Heart right ventricle (tissue), 16 donors: ENCODE measurements around the gene CD55. TPM values are rescaled to one million over a fixed set of nuclear protein-coding genes. Genes with fewer than 3 reads are reported as not detected.

Source experiments
- ATAC-seq, 8 donors: fragments of 200-7000 bp; cut with Tn5 transposase; one replicate each; pipeline ENCODE4 v1.9.1; 2020; ENCODE audit warnings: mild to moderate bottlenecking in 8 of 8, moderate library complexity in 8 of 8, moderate number of reproducible peaks in 1 of 8
- DNase-seq, 2 donors: peaks; one replicate each; pipeline ENCODE4 v3.0.0-alpha.2; 2020
- H3K27ac ChIP-seq, 10 donors: fragments of 200-600 bp; sonication (generic) in 2 of 10; one replicate each; pipeline versions ENCODE4 v1.5.0 to v1.8.0; 2020 to 2022; ENCODE audit warnings: mild to moderate bottlenecking in 3 of 10
- H3K27me3 ChIP-seq, 7 donors: fragments of 200-600 bp; one replicate each; pipeline ENCODE4 v1.8.0; 2021 to 2022; ENCODE audit warnings: mild to moderate bottlenecking in 2 of 7
- H3K36me3 ChIP-seq, 9 donors: fragments of 200-600 bp; sonication (generic) in 1 of 9; one replicate each; pipeline versions ENCODE4 v1.5.0 to v1.8.0; 2020 to 2022; ENCODE audit warnings: mild to moderate bottlenecking in 2 of 9
- H3K4me1 ChIP-seq, 9 donors: fragments of 200-600 bp; sonication (generic) in 1 of 9; one replicate each; pipeline versions ENCODE4 v1.5.0 to v1.8.0; 2020 to 2022; ENCODE audit warnings: mild to moderate bottlenecking in 4 of 9
- H3K4me3 ChIP-seq, 10 donors: fragments of 200-600 bp; sonication (generic) in 2 of 10; one replicate each; pipeline versions ENCODE4 v1.5.0 to v1.8.0; 2020 to 2022; ENCODE audit warnings: mild to moderate bottlenecking in 7 of 10, moderate library complexity in 2 of 10
- H3K9me3 ChIP-seq, 11 donors: fragments of 200-600 bp in 10 of 11; sonication (generic) in 2 of 11; one replicate each; pipeline versions ENCODE4 v1.5.0 to v1.8.0; 2013 to 2022; ENCODE audit warnings: mild to moderate bottlenecking in 2 of 11, control low read depth in 1 of 11, moderate library complexity in 1 of 11
- WGBS, 2 donors: extraction: QIAGEN DNeasy Blood & Tissue Kit; methylation state at CpG; one replicate each; pipeline ENCODE4 v1.1.7; 2013; ENCODE audit warnings: inconsistent platforms in 1 of 2; 5-methylcytosine and 5-hydroxymethylcytosine counted together
- intact Hi-C, 10 donors: fragments of 100-400 bp; cut with DNase I; formaldehyde crosslinking; loops; one replicate each; pipeline versions ENCODE4 v1.11.1 to v1.14.2; 2022
- polyA plus RNA-seq, 2 donors: library from polyadenylated mRNA; stranded (reverse); fragments of 200-250 nt; gene quantifications; one replicate each; pipeline ENCODE4 v1.2.3, GENCODE V29; 2013
- total RNA-seq, 10 donors: library from RNA; stranded (reverse); fragmentation: NEBNext Ultra II Directional in 3 of 10; extraction: Animal tissue kit (Norgen Biotek cat#: 25700) in 3 of 10; gene quantifications; one replicate each; pipeline versions ENCODE4 v1.2.1 to v1.2.4, GENCODE V29; 2021 to 2023
- TF ChIP-seq, protein P1 (sequence below), 9 donors: fragments of 200-600 bp; sonication (generic) in 2 of 9; IDR thresholded peaks; one replicate each; pipeline versions ENCODE4 v1.5.0 to v1.8.0; 2021 to 2022; ENCODE audit warnings: antibody characterized with exemption in 9 of 9, mild to moderate bottlenecking in 5 of 9, moderate library complexity in 1 of 9
- donor health status: Arrhythmogenic right ventricular cardiomyopathy.
- donor health status: ischemic (EF 13 %, LVEDD 7.1; RV severe dilation, severe dysfunction).
- donor health status: healthy with polysubstance abuse.
- donor health status: DM: no; HTN: yes; CAD: no.
- donor health status: DM: no; HTN: no; CAD: no.
- donor health status: ischemic (EF 25% LVEDD 6.9; RV normal size, moderate dysfunction).
- donor health status: ischemic (EF 25% LVEDD 5.7; RV mildly dilated, moderate dysfunction).
- donor health status: healthy.
- donor health status: DM: yes; HTN: yes; CAD: no.
- donor health status: Ischemic cardiomyopathy.
- donor health status: ischemic (EF 35%, LVEDD 5.7; RV mildly dilated, moderate dysfunction).
- donor health status: nonischemic (EF 11% LVEDD 7.7; RV severe dilation, severe dysfunction).
- donor health status: DM: yes; HTN: yes; CAD: no.
- donor health status: PGD.
- donor health status: ischemic (EF 29% LVEDD 5.4; RV normal size, mild dysfunction).
- donor health status: nonischemic (EF 23%, LVEDD 6.1; RV moderate dilation, normal function).

CD55 gene
- total and polyA plus RNA-seq, 12 donors: 25.3 to 132 (median 81.4) TPM

DNA sequence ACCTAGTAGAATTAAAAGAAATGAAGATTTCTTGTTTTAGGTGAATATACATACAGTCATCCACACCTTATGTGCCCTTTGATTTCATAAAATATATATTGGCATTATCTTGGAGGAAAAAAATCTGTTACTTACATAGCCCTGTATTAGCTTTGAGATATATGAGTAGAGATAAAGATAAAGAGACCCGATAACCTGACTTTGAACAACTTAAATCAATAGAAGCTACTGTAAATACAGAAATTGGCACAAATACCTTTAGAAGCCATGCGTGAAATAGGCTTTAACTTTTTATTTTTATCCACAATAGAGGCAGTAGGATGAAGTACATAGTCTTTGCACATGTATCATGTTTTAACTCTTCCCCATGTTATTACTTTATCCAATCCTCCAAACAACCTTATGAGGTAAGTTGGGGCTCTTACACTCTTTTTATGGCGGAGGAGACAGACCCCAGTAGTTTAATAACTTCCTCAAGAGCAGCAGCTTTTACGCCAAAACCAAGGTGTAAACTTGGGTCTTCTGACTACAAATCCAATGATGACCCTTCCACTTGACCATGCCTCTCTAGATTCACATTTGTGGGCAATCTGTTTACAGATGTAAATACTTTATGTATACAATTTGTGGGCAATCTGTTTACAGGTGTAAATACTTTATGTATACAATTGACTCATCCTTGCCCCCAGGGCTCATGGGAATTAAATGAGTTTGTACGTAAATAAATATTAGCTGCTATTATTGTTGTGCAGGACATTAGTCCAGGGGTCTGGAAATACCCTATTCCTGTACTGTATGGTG is 2.1 kb downstream of the CD55 start:
- peak overlapping the region in 6 of 10 donors; percentile 70 to 93 (median 85) for H3K4me3 ChIP-seq
- intact Hi-C loops: loop anchor here in 3 of 10 donors (5.0 to 10.0 kb wide), 3 partner anchors 139 to 241 kb away; partner anchors contain the start of gene C4BPB (in 2 of the 3)
- peak overlapping the region in 1 of 10 donors; percentile 3 for H3K27ac ChIP-seq
- H3K4me1 ChIP-seq: peaks cover 0 to 58% (median 21%) of the 10 kb centered on the region in 9 donors
- DNase-seq (no peak), ATAC-seq (no peak)
- H3K36me3 ChIP-seq: peaks cover 0 to 57% (median 39%) of the 10 kb centered on the region in 9 donors
- WGBS, 2 donors: 89 to 92% methylated on average over 5 of the region's 5 CpGs
- H3K27me3 ChIP-seq: no peaks in the 10 kb centered on the region
- TF ChIP-seq, protein P1, sequence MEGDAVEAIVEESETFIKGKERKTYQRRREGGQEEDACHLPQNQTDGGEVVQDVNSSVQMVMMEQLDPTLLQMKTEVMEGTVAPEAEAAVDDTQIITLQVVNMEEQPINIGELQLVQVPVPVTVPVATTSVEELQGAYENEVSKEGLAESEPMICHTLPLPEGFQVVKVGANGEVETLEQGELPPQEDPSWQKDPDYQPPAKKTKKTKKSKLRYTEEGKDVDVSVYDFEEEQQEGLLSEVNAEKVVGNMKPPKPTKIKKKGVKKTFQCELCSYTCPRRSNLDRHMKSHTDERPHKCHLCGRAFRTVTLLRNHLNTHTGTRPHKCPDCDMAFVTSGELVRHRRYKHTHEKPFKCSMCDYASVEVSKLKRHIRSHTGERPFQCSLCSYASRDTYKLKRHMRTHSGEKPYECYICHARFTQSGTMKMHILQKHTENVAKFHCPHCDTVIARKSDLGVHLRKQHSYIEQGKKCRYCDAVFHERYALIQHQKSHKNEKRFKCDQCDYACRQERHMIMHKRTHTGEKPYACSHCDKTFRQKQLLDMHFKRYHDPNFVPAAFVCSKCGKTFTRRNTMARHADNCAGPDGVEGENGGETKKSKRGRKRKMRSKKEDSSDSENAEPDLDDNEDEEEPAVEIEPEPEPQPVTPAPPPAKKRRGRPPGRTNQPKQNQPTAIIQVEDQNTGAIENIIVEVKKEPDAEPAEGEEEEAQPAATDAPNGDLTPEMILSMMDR (IDR thresholded peaks at IDR 0.05): no peak
- no peaks in the 10 kb centered on the region for H3K9me3 ChIP-seq

DNA sequence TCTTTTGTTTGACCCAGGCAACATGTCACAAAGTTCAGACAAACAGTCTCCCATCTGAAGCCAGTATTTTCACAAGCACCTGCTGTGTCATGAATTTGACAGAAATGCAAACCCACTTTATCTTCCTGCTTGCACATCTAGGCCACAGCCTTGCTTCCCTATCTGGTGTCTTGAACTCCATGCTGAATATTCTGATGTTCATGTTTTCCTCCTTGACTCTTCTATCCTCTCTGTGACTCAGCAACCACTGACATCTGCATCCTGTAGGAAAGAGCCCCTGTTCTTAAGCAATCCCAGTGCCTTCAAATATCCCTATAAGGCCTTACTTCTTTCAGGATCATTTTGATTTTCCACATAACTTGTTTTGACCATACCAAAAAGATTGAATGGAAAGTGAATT is 6.5 kb downstream of the CD55 start:
- Histone ChIP-seq H3K4me1 (peaks cover 0 to 48% (median 11%) of the 10 kb centered on the region in 9 donors), H3K4me3 (no peak overlapping the region), H3K9me3 (peaks cover 0 to 3% (median 0%) of the 10 kb centered on the region in 11 donors), H3K27ac (peak overlapping the region in 1 of 10 donors; percentile 21), H3K36me3 (peaks cover 0 to 100% (median 51%) of the 10 kb centered on the region in 9 donors), H3K27me3 (no peaks in the 10 kb centered on the region)
- intact Hi-C loops: loop anchor here in 2 of 10 donors (10.0 kb wide), 2 partner anchors 143 to 243 kb away; partner anchors contain the start of gene C4BPB (in 2 of the 2)
- ATAC-seq (no peak), DNase-seq (no peak)
- TF ChIP-seq, protein P1 (IDR thresholded peaks at IDR 0.05): no peak

DNA sequence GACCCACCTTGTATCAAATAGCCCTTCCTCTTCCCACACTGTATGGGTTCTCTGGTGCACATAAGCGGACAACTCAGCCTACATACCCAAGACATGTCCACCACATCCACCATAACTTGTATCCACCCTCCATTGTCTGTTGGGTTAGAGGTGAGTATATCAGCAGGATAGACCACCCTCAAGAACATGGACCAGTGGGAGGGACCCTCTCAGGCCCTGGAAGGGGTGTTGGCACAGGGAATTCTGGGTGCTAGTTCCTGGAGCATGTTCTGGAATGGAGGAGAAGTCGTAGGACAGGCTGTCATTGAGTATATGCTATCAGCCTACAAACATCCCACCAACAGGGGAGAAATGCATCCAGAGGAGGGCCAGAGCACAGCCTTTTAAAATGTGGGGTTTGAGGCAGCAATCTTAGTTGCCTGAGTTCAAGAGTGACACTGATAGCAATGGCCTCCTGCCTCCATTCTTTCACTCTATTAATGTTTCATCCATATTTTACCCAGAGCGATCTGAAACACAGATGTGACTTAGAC is 7.5 kb downstream of the CD55 start:
- H3K9me3 ChIP-seq: peaks cover 0 to 11% (median 0%) of the 10 kb centered on the region in 11 donors
- peaks cover 0 to 100% (median 57%) of the 10 kb centered on the region in 9 donors for H3K36me3 ChIP-seq
- H3K4me1 ChIP-seq: peaks cover 0 to 46% (median 4%) of the 10 kb centered on the region in 9 donors
- DNase-seq: no peak
- intact Hi-C loops: loop anchor here in 2 of 10 donors (10.0 kb wide), 2 partner anchors 144 to 244 kb away; partner anchors contain the start of gene C4BPB (in 2 of the 2)
- H3K27ac ChIP-seq: no peak overlapping the region
- WGBS, 2 donors: 98 to 99% methylated on average over 3 of the region's 3 CpGs
- ATAC-seq: no peak
- TF ChIP-seq, protein P1 (IDR thresholded peaks at IDR 0.05): no peak
- H3K4me3 ChIP-seq: no peak overlapping the region
- H3K27me3 ChIP-seq: no peaks in the 10 kb centered on the region

DNA sequence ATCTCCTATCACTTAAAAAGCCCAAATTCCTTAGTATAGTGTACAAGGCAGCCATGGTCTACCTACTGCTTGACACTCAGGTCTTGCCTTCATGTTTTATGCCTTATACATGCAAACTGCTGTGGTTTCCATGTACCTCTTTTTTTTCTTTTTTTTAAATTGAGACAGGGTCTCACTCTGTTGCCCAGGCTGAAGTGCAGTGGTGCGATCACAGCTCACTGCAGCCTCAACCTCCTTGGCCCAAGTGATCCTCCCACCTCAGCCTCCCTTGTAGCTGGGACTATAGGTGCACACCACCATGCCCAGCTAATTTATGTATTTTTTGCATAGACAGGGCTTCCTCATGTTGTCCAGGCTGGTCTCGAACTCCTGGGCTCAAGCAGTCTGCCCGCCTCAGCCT is 8.0 kb downstream of the CD55 start:
- H3K9me3 ChIP-seq: peaks cover 0 to 16% (median 0%) of the 10 kb centered on the region in 11 donors
- H3K4me3 ChIP-seq: no peak overlapping the region
- ATAC-seq: no peak
- H3K36me3 ChIP-seq: peaks cover 0 to 100% (median 59%) of the 10 kb centered on the region in 9 donors
- 99 to 100% methylated on average over 3 of the region's 3 CpGs for WGBS, 2 donors
- H3K27me3 ChIP-seq: no peaks in the 10 kb centered on the region
- no peak for DNase-seq
- H3K4me1 ChIP-seq: peaks cover 0 to 42% (median 0%) of the 10 kb centered on the region in 9 donors
- H3K27ac ChIP-seq: no peak overlapping the region
- TF ChIP-seq, protein P1 (IDR thresholded peaks at IDR 0.05): no peak
- intact Hi-C loops: loop anchor here in 2 of 10 donors (10.0 kb wide), 2 partner anchors 145 to 245 kb away; partner anchors contain the start of gene C4BPB (in 2 of the 2)
